Trophoblast cell (in vitro differentiated cells and primary cell): ENCODE data around the gene SHISA5.
"Not testable (repeated sequence)": the region's sequence is repeated elsewhere in the genome, so short reads cannot be mapped to it uniquely, and the experiment has no call there.

Experiments
- DNase-seq, 2 donors: peaks; one replicate each; pipeline ENCODE4 v3.0.0-alpha.2; 2016
- H2AFZ ChIP-seq: 2 replicates; pipeline ENCODE4 v1.6.1; 2013; ENCODE audit warnings: low read length, moderate library complexity, mild to moderate bottlenecking; ENCODE audit not compliant: insufficient read depth, poor library complexity
- H2AK5ac ChIP-seq: 2 replicates; pipeline ENCODE4 v1.6.1; 2013; ENCODE audit warnings: mild to moderate bottlenecking, low read length
- H2BK120ac ChIP-seq: 2 replicates; pipeline ENCODE4 v1.6.1; 2013; ENCODE audit warnings: low read length, mild to moderate bottlenecking, moderate library complexity; ENCODE audit not compliant: insufficient read depth, poor library complexity
- H2BK12ac ChIP-seq: 2 replicates; pipeline ENCODE4 v1.6.1; 2013; ENCODE audit warnings: mild to moderate bottlenecking, low read length, moderate library complexity
- H2BK5ac ChIP-seq: 2 replicates; pipeline ENCODE4 v1.6.1; 2013; ENCODE audit warnings: low read length, low read depth, moderate library complexity, mild to moderate bottlenecking; ENCODE audit not compliant: poor library complexity
- H3K14ac ChIP-seq: 2 replicates; pipeline ENCODE4 v1.6.1; 2013; ENCODE audit warnings: mild to moderate bottlenecking, low read length
- H3K18ac ChIP-seq: 2 replicates; pipeline ENCODE4 v1.6.1; 2013; ENCODE audit warnings: mild to moderate bottlenecking, low read length
- H3K23ac ChIP-seq: 2 replicates; pipeline ENCODE4 v1.6.1; 2013; ENCODE audit warnings: low read length
- H3K27ac ChIP-seq: 2 replicates; pipeline ENCODE4 v1.5.1; 2013; ENCODE audit warnings: low read depth, mild to moderate bottlenecking, inconsistent platforms, low read length, moderate library complexity
- H3K27me3 ChIP-seq: 2 replicates; pipeline ENCODE4 v1.6.1; 2013; ENCODE audit warnings: inconsistent platforms, mild to moderate bottlenecking, low read length, moderate library complexity; ENCODE audit not compliant: insufficient read depth
- H3K36me3 ChIP-seq, 2 experiments: 1 replicate in 1 of 2; 2 replicates in 1 of 2; pipeline ENCODE4 v1.6.1; 2013; ENCODE audit warnings: low read length in 2 of 2, mild to moderate bottlenecking in 2 of 2, moderate library complexity in 1 of 2; ENCODE audit not compliant: insufficient read depth in 2 of 2, control insufficient read depth in 1 of 2
- H3K4ac ChIP-seq: 2 replicates; pipeline ENCODE4 v1.6.1; 2013; ENCODE audit warnings: low read depth, mild to moderate bottlenecking, low read length, moderate library complexity
- H3K4me1 ChIP-seq, 2 experiments: 1 replicate in 1 of 2; 2 replicates in 1 of 2; pipeline ENCODE4 v1.6.1; 2013; ENCODE audit warnings: low read length in 2 of 2, mild to moderate bottlenecking in 2 of 2, moderate library complexity in 1 of 2; ENCODE audit not compliant: insufficient read depth in 2 of 2, control insufficient read depth in 1 of 2
- H3K4me2 ChIP-seq: 2 replicates; pipeline ENCODE4 v1.6.1; 2013; ENCODE audit warnings: inconsistent platforms, mild to moderate bottlenecking, low read length, moderate library complexity
- H3K4me3 ChIP-seq: 2 replicates; pipeline ENCODE4 v1.5.1; 2013; ENCODE audit warnings: mild to moderate bottlenecking, low read depth, low read length, inconsistent platforms
- H3K79me1 ChIP-seq: one replicate; pipeline ENCODE4 v1.6.1; 2013; ENCODE audit warnings: low read length
- H3K79me2 ChIP-seq: 2 replicates; pipeline ENCODE4 v1.6.1; 2013; ENCODE audit warnings: low read length, mild to moderate bottlenecking; ENCODE audit not compliant: control insufficient read depth, insufficient read depth, poor library complexity
- H3K9ac ChIP-seq: 2 replicates; pipeline ENCODE4 v1.6.1; 2013; ENCODE audit warnings: mild to moderate bottlenecking, low read length
- H3K9me3 ChIP-seq: 2 replicates; pipeline ENCODE4 v1.6.1; 2013; ENCODE audit warnings: low read depth, mild to moderate bottlenecking, control low read depth, inconsistent platforms, low read length; ENCODE audit not compliant: insufficient read depth
- H4K12ac ChIP-seq: 2 replicates; pipeline ENCODE4 v1.6.1; 2013; ENCODE audit warnings: low read depth, mild to moderate bottlenecking, low read length, moderate library complexity
- H4K8ac ChIP-seq: 2 replicates; pipeline ENCODE4 v1.6.1; 2013; ENCODE audit warnings: low read depth, mild to moderate bottlenecking, low read length, moderate library complexity
- H4K91ac ChIP-seq: one replicate; pipeline ENCODE4 v1.6.1; 2013; ENCODE audit warnings: low read depth, mild to moderate bottlenecking, low read length, moderate library complexity
- WGBS: extraction: QIAGEN DNeasy Blood & Tissue Kit; methylation state at CpG from one replicate; pipeline ENCODE4 v1.1.7; 2013; ENCODE audit warnings: missing lambda C conversion rate; ENCODE audit not compliant: insufficient read length, insufficient coverage; ENCODE audit errors: extremely low coverage; 5-methylcytosine and 5-hydroxymethylcytosine counted together

The SHISA5 gene

GRCh38 chr3:48535578-48535977, 31.6 kb upstream of the SHISA5 start:
- Histone ChIP-seq H3K79me2 (no peaks in the 10 kb centered on the region), H3K4me1 (no peaks in the 10 kb centered on the region), H4K91ac (no peak overlapping the region), H2BK120ac (no peak overlapping the region), H3K79me1 (no peaks in the 10 kb centered on the region), H2AFZ (no peak overlapping the region), H3K36me3 (peaks cover 44 to 53% of the 10 kb centered on the region in 2 experiments), H2AK5ac (no peak overlapping the region), H2BK12ac (no peak overlapping the region), H2BK5ac (no peak overlapping the region), H3K9me3 (no peaks in the 10 kb centered on the region), H4K8ac (no peak overlapping the region), H3K23ac (no peak overlapping the region), H3K4me2 (no peak overlapping the region), H3K14ac (no peak overlapping the region), H3K18ac (no peak overlapping the region), H3K4me3 (no peak overlapping the region), H3K27me3 (no peaks in the 10 kb centered on the region), H4K12ac (no peak overlapping the region), H3K4ac (no peak overlapping the region), H3K9ac (no peak overlapping the region), H3K27ac (no peak overlapping the region)
- DNase-seq = no peak
- WGBS = no CpG with 5 or more reads among the region's 4 CpGs

GRCh38 chr3:48532977-48533337, 29.0 kb upstream of the SHISA5 start:
- Histone ChIP-seq H4K12ac (no peak overlapping the region), H3K79me2 (no peaks in the 10 kb centered on the region), H3K27me3 (no peaks in the 10 kb centered on the region), H3K36me3 (peaks cover 27 to 37% of the 10 kb centered on the region in 2 experiments), H3K4ac (no peak overlapping the region), H3K23ac (no peak overlapping the region), H3K9ac (no peak overlapping the region), H2AK5ac (no peak overlapping the region), H3K4me2 (no peak overlapping the region), H2AFZ (no peak overlapping the region), H2BK5ac (no peak overlapping the region), H2BK120ac (no peak overlapping the region), H3K4me1 (no peaks in the 10 kb centered on the region), H4K91ac (no peak overlapping the region), H3K18ac (no peak overlapping the region), H3K4me3 (no peak overlapping the region), H2BK12ac (no peak overlapping the region), H3K9me3 (no peaks in the 10 kb centered on the region), H3K27ac (no peak overlapping the region), H3K14ac (no peak overlapping the region), H4K8ac (no peak overlapping the region), H3K79me1 (no peaks in the 10 kb centered on the region)
- no CpG with 5 or more reads among the region's 2 CpGs for WGBS
- no peak for DNase-seq

- Histone ChIP-seq H3K4me1 (no peaks in the 10 kb centered on the region), H2AFZ (no peak overlapping the region), H2BK5ac (no peak overlapping the region), H3K27ac (no peak overlapping the region), H3K9me3 (no peaks in the 10 kb centered on the region), H3K14ac (no peak overlapping the region), H4K12ac (no peak overlapping the region), H3K23ac (no peak overlapping the region), H3K4ac (no peak overlapping the region), H3K79me2 (no peaks in the 10 kb centered on the region), H4K91ac (no peak overlapping the region), H3K4me3 (no peak overlapping the region), H3K36me3 (peaks cover 30 to 36% of the 10 kb centered on the region in 2 experiments), H3K27me3 (no peaks in the 10 kb centered on the region), H3K79me1 (no peaks in the 10 kb centered on the region), H2BK12ac (no peak overlapping the region), H2AK5ac (no peak overlapping the region), H4K8ac (no peak overlapping the region), H3K4me2 (no peak overlapping the region), H3K18ac (no peak overlapping the region), H3K9ac (no peak overlapping the region), H2BK120ac (no peak overlapping the region)
- DNase-seq = no peak
- WGBS = no CpG with 5 or more reads among the region's 6 CpGs
These were observed 28.4 kb upstream of the SHISA5 start for GRCh38 chr3:48532271-48532976.

- H4K12ac ChIP-seq, H3K9me3 ChIP-seq, H3K4me3 ChIP-seq, H3K9ac ChIP-seq, H3K4me1 ChIP-seq, H2BK5ac ChIP-seq, H2AFZ ChIP-seq, H3K27ac ChIP-seq, H2BK120ac ChIP-seq, H3K79me1 ChIP-seq, H2AK5ac ChIP-seq, H3K4me2 ChIP-seq, H4K8ac ChIP-seq, H2BK12ac ChIP-seq, H3K27me3 ChIP-seq, DNase-seq, H3K4ac ChIP-seq, H3K18ac ChIP-seq, H4K91ac ChIP-seq, H3K14ac ChIP-seq, H3K23ac ChIP-seq, H3K79me2 ChIP-seq: not testable (repeated sequence)
- WGBS = no CpG with 5 or more reads among the region's 4 CpGs
- H3K36me3 ChIP-seq = peaks cover 19 to 20% of the 10 kb centered on the region in 2 experiments
These were observed 26.7 kb upstream of the SHISA5 start for GRCh38 chr3:48530701-48531100.
